Mucosa of gallbladder (tissue), 1 donor: ENCODE results near the gene EPHA2. TPM values are rescaled to one million over a fixed set of nuclear protein-coding genes. Genes with fewer than 3 reads are reported as not detected.

Experiments
- DNase-seq: peaks from one replicate; pipeline ENCODE4 v3.0.0-alpha.2; 2020; ENCODE audit warnings: low spot score
- total RNA-seq: library from RNA; stranded (reverse); gene quantifications from one replicate; pipeline ENCODE4 v1.2.1, GENCODE V29; 2021
- donor health status: DM: no; HTN: no; CAD: no.

The EPHA2 gene
- total RNA-seq, 1 donor from 2014 or later = 37.2 TPM

DNA sequence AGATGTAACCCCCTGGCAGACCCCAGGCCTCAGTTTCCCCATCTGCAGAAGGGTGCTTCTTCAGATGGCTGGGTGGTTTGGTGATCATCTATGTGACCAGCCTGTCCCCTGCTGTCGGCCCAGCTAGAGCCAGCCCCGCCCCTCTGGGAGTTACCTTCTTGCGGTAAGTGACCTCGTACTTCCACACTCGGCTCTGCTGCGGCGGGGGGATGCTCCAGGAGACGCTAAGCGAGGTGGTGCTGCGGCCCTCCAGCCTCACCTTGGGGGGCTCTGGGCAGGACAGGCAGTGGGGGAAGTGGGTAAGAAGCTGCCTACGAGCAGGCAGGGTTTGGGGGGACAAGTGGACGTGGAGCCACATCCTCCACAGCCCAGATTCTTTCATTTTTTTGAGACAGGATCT lies 20.4 kb downstream of the EPHA2 start:
- DNase-seq = no peak

DNA sequence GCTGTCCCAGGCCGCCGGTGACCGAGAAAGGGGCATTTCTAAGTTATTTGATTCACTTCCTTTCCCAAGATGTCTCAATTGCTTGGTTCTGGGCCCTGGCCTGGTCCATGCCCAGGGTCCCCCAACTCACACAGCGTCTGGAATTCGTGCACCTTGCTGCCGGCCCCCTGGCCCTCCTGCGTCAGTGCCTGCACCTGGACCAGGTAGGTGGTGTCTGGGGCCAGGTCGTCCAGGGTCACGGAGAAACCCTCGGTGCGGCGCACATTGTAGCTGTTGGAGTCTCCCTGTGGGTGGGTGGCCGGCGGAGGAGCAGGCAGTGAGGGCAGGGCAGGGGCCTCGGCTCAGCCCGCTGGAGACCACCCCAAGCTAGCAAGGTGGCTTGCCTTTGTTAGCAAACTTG lies 21.0 kb downstream of the EPHA2 start:
- no peak for DNase-seq

DNA sequence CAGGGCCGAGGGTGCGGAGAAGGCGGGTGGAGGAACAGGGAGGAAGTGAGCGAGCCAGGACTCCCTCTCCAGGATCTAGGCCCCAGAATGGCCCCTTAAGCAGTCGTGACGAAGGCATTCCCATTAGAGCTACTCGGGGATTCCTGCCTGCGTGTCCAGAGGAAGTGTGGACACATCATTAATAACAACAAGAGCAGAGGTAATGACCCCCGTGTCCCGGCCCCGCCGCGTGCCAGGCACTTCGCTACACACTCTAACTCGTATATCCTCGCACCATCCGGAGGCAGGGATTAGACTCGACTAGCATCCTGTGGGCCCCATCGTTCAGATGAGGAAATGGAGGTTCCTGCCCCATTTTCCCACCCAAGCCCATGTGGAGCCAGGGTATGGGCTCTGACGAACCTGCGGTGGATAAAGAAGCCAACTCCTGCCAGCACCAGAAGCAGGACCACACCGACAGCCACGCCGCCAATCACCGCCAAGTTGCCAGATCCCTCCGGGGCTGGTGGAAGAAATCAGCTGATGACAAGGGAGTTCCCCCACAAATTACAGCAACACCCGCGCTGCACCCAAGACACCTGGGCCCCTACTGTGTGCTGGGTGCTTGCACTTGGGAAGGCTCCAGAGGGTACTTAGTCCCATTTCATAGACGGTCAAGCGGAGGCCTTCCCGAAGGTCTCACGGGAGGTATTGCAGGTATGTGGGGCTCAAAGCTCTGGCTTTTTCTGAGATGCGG lies 21.6 kb downstream of the EPHA2 start:
- no peak for DNase-seq

DNA sequence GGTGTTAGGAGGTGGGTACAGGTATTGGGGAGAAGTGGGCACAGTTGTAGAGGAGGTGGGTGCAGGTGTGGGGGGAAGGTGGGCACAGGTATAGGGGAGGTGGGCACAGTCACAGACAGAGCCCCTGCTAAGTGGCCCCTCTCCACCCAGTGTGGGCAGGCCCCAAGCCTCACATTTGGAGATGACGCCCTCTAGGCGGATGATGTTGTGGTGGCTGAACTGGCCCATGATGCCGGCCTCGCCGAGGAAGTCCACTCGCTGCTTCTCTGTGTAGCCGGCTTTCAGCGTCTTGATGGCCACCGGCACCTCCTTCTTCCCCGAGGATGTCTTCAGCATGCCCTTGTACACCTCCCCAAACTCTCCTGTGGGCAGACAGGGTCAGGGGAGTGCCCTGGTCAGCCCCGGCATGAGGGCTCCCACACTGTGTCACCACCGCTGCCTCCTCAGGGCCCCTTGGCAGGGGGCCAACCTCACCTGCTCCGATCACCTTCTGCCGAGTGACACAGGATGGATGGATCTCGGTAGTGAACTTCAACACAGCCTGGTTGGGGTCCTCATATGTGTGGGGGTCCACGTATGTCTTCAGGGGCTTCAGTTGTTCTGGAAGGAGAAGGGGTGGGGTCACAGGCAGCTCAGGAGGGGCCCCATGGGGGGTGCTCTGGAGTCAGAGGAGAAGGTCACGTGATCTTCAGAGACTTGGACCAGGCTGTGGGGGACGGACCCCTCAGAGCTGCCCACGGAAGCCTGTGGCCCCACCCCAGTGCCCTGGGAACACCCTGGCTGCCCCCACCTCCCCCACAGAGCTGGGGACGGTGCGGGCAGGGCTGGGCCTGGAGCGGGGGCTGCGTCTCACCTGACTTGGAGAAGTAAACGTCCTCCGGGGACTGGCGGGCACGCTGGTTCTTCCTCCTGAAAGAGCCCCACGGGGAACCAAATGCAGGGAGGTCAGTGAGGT lies 22.6 kb downstream of the EPHA2 start:
- no peak for DNase-seq

DNA sequence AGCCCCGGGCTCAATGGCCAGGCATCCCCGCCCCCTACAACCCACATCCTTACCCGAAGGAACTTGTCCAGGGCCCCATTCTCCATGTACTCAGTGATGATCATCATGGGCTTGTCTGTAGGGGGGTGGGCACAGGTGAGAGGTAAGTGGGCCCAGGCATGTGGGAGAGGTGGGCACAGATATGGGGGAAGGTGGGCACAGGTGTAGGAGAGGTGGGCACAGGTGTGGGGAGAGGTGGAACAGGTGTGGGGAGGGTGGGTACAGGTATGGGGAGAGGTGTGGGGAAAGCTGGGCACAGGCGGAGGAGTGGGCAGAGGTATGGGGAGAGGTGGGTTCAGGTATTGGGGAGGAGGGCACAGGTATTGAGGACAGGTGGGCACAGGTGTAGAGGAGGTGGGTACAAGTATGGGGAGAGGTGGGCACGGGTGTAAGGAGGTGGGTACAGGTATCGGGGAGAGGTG lies 23.5 kb downstream of the EPHA2 start:
- DNase-seq = no peak

DNA sequence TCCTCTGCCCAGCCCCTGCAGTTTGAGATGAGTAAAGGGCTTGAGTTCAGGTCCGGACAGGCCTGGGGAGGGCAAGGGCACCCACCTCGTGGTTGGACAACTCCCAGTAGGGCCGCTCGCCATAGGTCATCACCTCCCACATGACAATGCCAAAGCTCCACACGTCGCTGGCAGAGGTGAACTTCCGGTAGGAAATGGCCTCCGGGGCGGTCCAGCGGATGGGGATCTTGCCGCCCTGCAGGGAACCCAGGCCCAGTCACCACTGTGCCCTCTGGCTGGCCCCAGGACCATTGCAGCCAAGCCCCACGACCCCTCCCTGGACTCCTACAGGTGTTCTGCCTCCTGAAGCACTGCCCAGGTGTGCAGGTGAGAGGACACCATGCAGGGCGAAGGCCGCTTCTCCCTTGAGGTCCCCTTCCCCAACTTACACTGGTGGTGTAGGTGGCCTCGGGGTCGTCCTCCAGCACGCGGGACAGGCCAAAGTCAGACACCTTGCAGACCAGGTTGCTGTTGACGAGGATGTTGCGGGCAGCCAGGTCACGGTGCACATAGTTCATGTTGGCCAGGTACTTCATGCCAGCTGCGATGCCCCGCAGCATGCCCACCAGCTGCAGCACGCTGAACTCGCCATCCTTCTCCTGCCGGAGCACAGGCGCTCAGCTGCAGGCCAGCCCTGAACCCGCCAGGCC lies 24.1 kb downstream of the EPHA2 start:
- no peak for DNase-seq

DNA sequence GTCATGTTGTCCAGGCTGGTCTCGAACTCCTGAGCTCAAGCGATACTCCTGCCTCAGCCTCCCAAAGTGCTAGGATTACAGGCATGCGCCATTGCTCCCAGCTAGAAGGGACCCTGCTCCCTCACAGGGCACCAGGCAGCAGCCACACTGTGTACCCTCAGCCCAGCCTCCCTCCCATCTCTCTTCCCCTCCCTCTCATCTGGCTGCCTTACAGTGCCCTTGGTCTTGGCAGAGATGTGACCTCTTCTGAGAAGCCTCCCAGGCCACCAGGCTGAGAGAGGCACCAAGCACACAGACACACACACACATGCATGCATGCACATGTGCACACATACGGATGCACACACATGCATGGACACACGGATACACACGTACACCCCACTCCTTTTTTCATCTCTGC lies 25.0 kb downstream of the EPHA2 start:
- no peak for DNase-seq

DNA sequence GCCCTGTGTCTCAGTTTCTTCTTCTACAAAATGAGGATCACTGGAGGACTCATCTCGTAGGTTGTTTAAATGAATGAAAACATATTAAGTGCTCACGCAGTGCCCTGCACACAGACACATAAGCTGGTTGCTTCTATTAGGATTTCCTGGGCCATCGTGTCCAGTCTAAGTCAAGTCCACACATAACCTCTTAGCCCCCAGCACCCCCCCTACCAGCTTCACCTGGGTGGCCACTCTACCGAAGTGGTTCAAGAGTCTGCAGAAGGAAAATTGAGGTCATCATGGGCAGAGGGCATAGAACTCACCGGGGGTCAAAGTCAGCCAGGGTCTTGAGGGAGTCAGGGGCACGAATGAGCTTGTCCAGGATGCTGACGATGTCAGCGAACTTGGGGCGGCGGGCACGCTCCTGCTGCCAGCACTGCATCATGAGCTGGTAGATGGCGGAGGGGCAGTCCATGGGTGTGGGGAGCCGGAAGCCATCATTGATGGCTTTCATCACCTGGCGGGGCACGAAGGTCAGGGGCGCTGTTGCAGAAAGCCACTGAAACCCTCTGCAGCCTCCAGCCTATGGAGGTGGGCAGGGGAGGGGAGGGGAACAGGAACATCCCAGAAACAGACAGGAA lies 25.8 kb downstream of the EPHA2 start:
- no peak for DNase-seq

DNA sequence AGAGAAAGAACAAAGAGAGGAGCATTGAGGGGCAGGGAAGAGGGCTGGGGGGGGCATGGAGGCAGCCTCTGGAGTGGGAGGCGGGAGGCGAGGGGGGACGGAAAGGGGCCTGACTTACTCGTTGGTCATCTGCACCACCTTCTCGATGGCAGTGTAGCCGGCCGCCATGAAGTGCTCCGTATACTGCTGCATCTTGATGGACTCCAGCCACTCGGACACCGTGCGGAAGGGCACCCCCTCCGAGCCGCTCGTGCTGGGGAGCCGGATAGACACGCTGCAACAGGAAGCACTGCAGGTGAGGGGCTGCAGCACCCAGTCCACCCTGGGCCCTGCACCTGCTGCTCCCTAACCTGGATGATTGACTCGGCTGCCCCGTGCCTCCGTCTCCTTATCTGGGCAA lies 26.6 kb downstream of the EPHA2 start:
- no peak for DNase-seq

DNA sequence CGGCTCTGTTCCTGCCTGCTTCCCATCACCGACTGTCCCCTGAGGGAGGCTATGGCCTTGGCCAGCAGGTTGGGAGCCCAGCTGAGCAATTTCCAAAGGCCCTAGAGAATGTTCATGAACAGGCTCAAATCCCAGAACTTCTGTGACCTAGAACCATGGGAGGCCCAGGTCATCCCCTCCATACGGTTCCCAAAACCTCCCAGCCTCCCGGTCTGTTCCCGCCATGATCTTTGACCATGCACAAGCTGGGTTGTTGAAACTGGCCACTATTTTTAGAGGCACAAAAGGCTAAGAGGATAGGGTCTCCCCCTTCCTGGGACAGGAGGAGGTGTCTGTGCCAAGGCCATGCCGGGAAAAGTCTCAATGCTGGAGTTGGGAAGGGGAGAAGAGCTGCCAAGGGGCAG lies 27.5 kb downstream of the EPHA2 start:
- no peak for DNase-seq

DNA sequence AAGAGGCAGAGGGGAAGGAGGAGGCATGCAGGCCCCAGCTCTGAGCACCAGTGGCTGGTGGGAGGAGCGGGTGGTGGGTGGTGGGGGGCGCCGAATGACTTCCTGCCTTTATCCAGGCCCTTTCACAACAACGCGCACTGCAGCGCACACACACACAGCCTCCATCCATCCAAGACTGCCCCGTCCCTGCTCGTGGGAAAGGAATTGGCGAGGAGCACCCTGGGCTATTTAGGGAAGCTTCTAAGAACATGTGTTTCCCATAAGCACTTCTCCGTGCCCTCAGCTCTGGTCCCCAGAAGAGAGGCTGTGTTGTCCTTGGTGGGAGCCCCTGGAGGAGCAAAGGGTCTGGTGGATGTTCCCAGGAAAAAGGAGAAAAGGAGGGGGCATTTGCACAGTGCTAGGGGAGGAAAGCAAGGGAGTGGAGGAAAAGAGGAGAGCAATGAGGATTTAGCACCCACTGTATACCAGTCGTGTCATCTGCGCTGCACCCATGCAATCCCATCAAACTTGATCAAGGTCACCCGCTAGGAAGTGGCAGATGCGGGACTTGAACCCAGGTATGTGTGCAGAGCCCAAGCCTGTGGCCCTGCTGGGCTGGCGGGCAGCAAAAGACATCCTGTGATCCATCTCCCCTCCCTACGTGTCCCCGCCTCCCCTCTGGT lies 28.1 kb downstream of the EPHA2 start:
- no peak for DNase-seq

DNA sequence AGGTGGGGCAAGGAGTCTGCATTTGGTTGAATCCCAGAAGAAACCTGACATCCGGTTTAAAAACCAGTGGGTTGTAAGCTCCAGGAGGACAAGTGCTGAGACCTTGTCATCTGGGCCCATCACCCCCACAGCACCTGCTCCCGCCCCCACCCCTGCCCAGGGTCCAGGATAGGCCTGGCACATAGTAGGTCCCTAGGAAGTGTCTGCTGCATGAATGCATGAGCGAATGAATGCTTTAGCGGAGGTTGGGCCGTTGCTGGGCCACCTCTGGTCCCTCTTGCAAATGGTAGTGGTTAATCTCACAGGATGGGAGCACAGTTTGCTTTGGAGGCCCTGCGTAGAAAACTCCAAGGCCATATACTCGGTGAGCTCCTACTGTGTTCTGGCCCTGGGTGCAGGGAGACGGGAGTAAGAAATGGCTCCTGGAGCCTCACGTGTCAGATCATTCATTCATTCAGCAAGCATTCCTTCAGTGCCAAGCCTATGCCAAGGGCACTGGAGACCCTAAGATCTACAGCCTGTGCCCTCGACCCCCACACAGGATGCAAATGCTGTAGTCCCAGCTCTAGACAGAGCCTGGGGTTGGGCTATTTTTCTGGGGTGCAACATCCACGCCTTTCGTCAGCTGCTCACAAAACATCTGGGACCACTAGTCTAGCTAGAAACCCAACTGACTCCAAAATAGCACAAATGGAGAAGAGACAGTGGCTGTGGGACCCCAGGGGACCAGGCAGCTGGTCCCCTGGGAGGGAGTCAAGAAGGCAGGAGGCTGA lies 28.9 kb downstream of the EPHA2 start:
- DNase-seq = no peak

DNA sequence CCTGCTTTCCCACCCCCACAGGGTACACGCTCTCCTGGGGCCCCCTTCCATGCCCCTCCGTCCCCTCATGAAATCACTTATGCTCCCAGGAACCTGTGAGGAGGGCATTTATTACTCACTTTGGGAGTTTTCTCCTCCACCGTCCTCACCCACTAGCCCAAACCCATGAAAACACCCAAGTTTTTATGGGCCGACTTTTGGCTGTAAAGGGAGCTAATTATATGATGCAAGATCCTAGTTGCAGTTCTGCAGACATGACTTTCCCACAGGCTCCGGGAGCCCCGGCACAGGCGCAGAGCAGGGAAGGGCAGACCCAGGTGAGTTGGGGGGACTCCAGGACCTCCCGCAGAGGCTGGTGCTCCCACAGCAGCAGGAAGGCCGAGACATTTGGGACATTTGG lies 29.7 kb downstream of the EPHA2 start:
- DNase-seq = no peak

DNA sequence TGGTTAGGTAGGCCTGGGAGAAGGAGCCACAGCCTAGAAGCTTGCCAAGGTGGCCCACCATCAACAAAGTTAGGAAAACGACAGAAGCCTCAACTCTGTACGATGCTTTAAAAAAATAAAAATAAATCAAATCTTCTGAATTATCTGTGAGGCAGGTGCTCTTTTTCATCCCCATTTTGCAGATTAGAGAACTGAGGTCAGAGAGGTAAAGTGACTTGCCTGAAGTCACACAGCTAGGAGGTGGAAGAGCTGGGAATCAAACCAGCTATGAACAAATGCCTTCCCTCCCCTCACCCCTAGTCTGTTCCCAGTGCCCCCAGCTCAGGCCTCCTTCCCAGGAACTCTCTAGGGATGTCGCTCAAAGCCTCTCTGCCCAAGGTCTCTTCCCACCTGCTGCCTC lies 30.4 kb downstream of the EPHA2 start:
- DNase-seq = no peak

DNA sequence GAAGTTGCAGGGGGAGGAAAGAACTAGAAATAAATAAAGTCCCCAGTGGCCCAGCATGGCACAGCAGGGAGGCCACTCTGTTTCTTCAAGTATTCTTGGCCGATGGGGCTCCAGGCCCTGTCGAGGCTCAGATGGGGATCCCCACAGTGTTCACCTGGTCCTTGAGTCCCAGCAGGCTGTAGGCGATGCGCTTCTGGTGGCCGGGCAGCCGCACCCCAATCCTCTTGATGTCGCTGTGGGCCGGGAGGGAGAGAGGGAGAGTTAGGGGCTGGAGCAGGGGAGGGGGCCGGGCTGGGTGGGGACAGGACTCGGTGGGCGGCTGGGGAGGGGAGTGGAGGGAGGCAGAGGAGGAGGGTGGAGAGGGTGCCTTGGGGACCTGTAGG lies 30.8 kb downstream of the EPHA2 start:
- no peak for DNase-seq

DNA sequence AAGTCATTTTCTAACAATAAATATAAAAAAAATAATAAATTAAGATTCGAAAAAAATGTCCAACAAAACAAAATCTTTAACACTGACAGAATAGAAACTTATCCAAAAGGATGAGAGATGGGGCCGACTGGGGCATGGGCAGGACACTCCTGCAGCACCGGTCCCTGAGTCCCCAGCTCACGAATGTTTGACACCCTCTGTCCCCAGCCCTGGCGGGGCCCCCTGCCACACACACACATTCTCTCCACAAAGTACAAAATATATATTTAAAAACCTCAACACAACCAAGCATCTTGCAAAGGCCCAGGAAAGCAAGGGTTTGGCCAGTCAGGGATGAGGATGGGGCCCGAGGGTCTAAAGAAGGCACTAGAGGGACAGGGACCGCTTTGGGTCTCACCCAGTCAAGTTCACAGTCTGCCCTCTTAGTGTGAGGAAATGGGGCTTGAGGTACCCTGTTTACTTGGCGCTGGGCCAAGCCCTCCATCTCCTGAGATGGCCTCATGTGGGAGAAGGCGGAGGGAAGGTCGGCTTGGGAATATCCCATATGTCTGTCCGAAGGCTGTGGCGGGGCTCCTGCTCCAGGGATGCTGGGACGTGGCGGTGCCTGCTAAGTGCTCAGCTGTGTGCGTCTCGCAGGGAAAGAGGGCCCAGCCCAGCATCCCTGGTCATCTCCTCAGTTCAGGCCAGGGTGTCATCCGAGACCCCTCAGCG lies 31.3 kb downstream of the EPHA2 start:
- no peak for DNase-seq

DNA sequence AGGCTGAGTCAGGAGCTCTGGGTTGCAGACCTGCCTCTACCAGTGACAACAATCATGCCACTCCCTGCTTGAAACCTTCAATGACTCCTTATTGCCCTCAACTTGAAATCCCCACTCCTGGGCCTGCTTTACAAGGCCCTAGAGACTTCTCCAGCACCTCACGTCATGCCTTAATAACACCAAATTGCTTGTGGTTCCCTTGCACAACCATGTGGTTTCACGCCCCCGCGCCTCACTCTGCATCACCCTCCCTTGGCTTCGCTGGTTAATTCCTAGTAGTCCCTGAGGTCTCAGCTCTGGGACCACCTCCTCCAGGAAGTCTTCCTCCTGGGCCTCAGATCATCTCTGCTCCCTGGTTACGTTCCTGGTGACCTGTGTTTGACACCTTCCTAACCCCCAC lies 33.0 kb downstream of the EPHA2 start:
- no peak for DNase-seq

DNA sequence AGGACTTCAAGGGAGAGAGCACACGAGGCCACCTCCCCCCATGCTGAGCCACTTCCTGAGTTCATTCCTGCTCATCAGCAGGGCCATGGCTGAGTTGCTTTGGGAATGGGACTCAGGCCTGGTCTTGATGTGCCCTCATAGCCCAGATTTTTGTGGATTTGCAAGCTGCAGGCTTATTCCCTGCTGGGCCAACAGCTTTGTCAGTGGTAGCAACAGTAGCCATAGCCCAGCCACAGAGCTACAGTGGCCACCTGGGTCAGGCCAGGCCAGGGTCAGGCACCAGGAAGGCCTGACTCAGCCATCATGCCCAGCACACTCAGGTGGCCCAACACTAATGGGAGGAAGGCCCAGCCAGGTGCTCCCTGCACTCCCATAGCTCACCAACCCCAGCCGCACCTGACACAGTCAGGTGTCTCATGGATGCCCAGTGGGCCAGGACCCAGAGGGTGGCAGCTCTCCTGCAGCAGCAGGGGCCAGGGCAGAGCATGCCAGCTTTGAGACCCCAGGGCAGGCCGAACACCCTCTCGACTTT lies 33.5 kb downstream of the EPHA2 start:
- no peak for DNase-seq

DNA sequence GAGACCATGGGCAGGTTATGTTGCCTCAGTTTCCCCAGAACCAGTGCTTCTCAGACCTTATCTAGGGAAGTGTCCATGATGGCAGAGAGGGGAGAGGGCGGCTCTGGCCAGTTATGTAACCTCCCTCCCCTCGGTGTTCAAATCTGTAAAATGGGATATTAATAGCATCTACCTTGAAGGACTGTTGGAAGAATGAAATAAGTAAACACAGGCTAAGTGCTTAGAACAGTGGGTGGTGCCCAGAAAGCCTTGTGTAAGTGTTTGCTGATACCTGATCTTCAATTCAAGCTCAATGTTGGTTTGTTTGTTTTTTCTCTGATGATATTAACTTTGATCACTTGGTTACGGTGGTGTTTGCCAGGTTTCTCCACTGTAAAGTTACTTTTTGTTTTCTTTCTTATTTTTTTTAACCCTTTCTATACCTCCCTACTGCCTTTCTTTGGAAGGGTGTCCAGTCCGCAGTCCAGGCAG lies 34.9 kb downstream of the EPHA2 start:
- DNase-seq = no peak

DNA sequence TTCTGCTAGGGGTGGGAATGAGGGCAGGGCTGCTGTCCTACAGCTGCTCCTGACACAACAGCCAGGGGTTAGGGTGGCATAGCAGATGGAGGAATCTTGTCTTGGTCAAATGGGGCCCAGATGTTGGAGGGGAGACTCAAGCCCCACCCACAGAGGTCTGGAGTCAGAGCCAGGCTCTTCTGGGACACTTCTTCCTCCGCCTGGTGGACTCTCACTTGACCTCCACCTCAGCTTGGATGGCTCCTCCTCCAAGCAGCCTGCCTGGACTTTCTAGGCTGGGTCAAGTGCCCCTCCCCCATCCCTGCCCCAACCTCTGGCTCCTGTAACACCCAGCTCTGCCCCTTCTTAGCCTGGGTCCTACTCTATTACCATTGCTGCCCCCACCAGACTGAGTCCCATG lies 35.5 kb downstream of the EPHA2 start:
- DNase-seq = no peak
